ENCODE measurements around the gene SMAD6. TPM values are rescaled to one million over a fixed set of nuclear protein-coding genes. Genes with fewer than 3 reads are reported as not detected.

Gene SMAD6
- total and polyA plus RNA-seq, 2 of the 4 experiments (the other 2 are of a cell fraction), result 4.8 to 8.5 TPM

DNA sequence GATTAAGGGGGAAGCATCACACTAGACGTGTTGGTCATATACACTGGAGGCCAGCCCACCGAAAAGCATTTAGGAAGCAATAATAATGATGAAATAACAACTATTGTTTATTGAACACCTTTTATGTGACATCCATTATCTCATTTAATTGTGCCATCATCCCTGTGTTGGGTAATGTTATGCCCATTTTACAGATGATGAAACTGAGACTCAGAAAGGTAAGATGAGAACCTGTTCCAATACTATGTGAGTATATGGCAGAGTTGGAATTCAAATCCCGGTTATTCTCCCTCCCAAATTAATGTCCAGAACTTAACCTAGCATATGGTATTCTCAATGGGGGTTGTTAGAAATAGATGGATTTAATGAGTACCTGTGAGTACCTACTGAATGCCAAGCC is 99.2 kb downstream of the SMAD6 start:
- H3K4ac ChIP-seq (ENCODE audit: low read depth, low read length), result peak overlapping the region; percentile 100
- peak overlapping the region; percentile 99 for H2BK120ac ChIP-seq (ENCODE audit: low read depth, low read length)
- BruUV-seq (replicated peaks), result no TSS peak
- peak overlapping the region; percentile 29 for H2AK9ac ChIP-seq (replicated peaks; ENCODE audit: low read depth, low read length, poor library complexity)
- no peaks in the 10 kb centered on the region for H3K36me3 ChIP-seq (ENCODE audit: control insufficient read depth, insufficient read depth, low read length)
- peak overlapping the region; percentile 90 for H3K14ac ChIP-seq (replicated peaks; ENCODE audit: low read depth, low read length)
- H3K9me3 ChIP-seq (ENCODE audit: control insufficient read depth, insufficient read depth, low read length), result no peaks in the 10 kb centered on the region
- H3K79me1 ChIP-seq (ENCODE audit: low read depth in 1 of 2, low read length in 2 of 2), result peaks cover 0 to 26% of the 10 kb centered on the region in 2 experiments; a peak in 2 of 4 replicates
- no peaks in the 10 kb centered on the region for H3K27me3 ChIP-seq (ENCODE audit: control insufficient read depth, insufficient read depth, low read length)
- in situ Hi-C loops (cut with MboI; ENCODE audit: low sequenced_read_pairs), result no loop called here
- peak overlapping the region; percentile 96; the same call in 1 of the 2 replicates for H3K56ac ChIP-seq (ENCODE audit: extremely low read depth, insufficient read depth, low read length)
- no peak overlapping the region for H3K4me3 ChIP-seq (ENCODE audit: insufficient read depth, low read depth, low read length)
- intact Hi-C loops (cut with micrococcal nuclease), result loop anchor here (5.0 kb wide), 1 partner anchor 41 kb away; no protein-coding TSS in a partner anchor
- no peak overlapping the region for H3K4me2 ChIP-seq (ENCODE audit: low read depth, low read length)
- H3K9me1 ChIP-seq (ENCODE audit: insufficient read depth, low read length), result peaks cover 44% of the 10 kb centered on the region
- peaks cover 38% of the 10 kb centered on the region for H3K4me1 ChIP-seq (ENCODE audit: control insufficient read depth, insufficient read depth, low read length)
- dilution Hi-C loops (cut with HindIII; ENCODE audit: low sequenced_read_pairs, unreplicated experiment), result no loop called here
- no peak overlapping the region for H3K9ac ChIP-seq (ENCODE audit: low read depth, low read length)
- H4K8ac ChIP-seq (ENCODE audit: low read depth in 2 of 2, low read length in 2 of 2), result peak overlapping the region; percentile 89 to 99; a peak in 3 of 4 replicates
- peak overlapping the region; percentile 99 for H2AK5ac ChIP-seq (ENCODE audit: low read depth, low read length)
- CTCF ChIA-PET, result no interaction called here
- H3K23ac ChIP-seq (ENCODE audit: low read depth, low read length), result peak overlapping the region; percentile 79; the same call in 1 of the 2 replicates
- peak overlapping the region; percentile 100 for H4K91ac ChIP-seq (ENCODE audit: insufficient read depth, low read depth, low read length)
- DNase-seq (no peak), ATAC-seq (ENCODE audit: low read depth) (no peak)
- H3K18ac ChIP-seq (ENCODE audit: low read depth, low read length), result peak overlapping the region; percentile 96
- H3K27ac ChIP-seq (ENCODE audit: insufficient read depth, low read length), result no peak overlapping the region; the same call in 1 of the 2 replicates
- H2AFZ ChIP-seq (replicated peaks; ENCODE audit: low read length, poor library complexity), result peak overlapping the region; percentile 78
- POLR2A ChIA-PET (ENCODE audit: unreplicated experiment), result no interaction called here
- no peaks in the 10 kb centered on the region for H4K20me1 ChIP-seq (ENCODE audit: insufficient read depth, low read length)
- H2BK15ac ChIP-seq (ENCODE audit: low read depth, low read length), result peak overlapping the region; percentile 88; the same call in 2 of the 3 replicates
- WGBS, 2 experiments (ENCODE audit: extremely low coverage in 2 of 2, insufficient read length in 1 of 2), result no CpG with 5 or more reads among the region's 3 CpGs
- peak overlapping the region; percentile 96 for H2BK5ac ChIP-seq (ENCODE audit: low read depth, low read length, poor library complexity, severe bottlenecking)
- H2BK20ac ChIP-seq (ENCODE audit: low read depth, low read length), result peak overlapping the region; percentile 99
- TF ChIP-seq CEBPB (IDR thresholded peaks at IDR 0.05; ENCODE audit: low read depth, low read length) (no peak), RFX5 (IDR thresholded peaks at IDR 0.05; ENCODE audit: low read depth, low read length) (no peak), NFE2L2 (IDR thresholded peaks at IDR 0.05; ENCODE audit: low read depth, low read length) (no peak), RCOR1 (IDR thresholded peaks at IDR 0.05; ENCODE audit: insufficient replicate concordance, low read length) (no peak), POLR2A (IDR thresholded peaks at IDR 0.05; ENCODE audit: low read depth, low read length) (no peak), FOS (IDR thresholded peaks at IDR 0.05; ENCODE audit: low read depth, low read length) (no peak), CHD1 (IDR thresholded peaks at IDR 0.05; ENCODE audit: low read depth, low read length) (no peak), BHLHE40 (IDR thresholded peaks at IDR 0.05; ENCODE audit: low read depth, low read length) (no peak), SMC3 (IDR thresholded peaks at IDR 0.05; ENCODE audit: low read depth, low read length) (no peak), MAZ (IDR thresholded peaks at IDR 0.05; ENCODE audit: borderline replicate concordance, low read depth, low read length) (no peak), MAFK (IDR thresholded peaks at IDR 0.05; ENCODE audit: low read depth, low read length) (no peak), MXI1 (IDR thresholded peaks at IDR 0.05; ENCODE audit: borderline replicate concordance, low read depth, low read length) (no peak), RAD21 (IDR thresholded peaks at IDR 0.05; ENCODE audit: low read length) (no peak)
- TF ChIP-seq, protein P1, sequence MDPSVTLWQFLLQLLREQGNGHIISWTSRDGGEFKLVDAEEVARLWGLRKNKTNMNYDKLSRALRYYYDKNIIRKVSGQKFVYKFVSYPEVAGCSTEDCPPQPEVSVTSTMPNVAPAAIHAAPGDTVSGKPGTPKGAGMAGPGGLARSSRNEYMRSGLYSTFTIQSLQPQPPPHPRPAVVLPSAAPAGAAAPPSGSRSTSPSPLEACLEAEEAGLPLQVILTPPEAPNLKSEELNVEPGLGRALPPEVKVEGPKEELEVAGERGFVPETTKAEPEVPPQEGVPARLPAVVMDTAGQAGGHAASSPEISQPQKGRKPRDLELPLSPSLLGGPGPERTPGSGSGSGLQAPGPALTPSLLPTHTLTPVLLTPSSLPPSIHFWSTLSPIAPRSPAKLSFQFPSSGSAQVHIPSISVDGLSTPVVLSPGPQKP (IDR thresholded peaks at IDR 0.05; ENCODE audit: borderline replicate concordance, low read depth, low read length), result no peak
- TF ChIP-seq, protein P2, sequence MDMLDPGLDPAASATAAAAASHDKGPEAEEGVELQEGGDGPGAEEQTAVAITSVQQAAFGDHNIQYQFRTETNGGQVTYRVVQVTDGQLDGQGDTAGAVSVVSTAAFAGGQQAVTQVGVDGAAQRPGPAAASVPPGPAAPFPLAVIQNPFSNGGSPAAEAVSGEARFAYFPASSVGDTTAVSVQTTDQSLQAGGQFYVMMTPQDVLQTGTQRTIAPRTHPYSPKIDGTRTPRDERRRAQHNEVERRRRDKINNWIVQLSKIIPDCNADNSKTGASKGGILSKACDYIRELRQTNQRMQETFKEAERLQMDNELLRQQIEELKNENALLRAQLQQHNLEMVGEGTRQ (IDR thresholded peaks at IDR 0.05; ENCODE audit: low read depth, low read length), result no peak
- TF ChIP-seq, protein P3, sequence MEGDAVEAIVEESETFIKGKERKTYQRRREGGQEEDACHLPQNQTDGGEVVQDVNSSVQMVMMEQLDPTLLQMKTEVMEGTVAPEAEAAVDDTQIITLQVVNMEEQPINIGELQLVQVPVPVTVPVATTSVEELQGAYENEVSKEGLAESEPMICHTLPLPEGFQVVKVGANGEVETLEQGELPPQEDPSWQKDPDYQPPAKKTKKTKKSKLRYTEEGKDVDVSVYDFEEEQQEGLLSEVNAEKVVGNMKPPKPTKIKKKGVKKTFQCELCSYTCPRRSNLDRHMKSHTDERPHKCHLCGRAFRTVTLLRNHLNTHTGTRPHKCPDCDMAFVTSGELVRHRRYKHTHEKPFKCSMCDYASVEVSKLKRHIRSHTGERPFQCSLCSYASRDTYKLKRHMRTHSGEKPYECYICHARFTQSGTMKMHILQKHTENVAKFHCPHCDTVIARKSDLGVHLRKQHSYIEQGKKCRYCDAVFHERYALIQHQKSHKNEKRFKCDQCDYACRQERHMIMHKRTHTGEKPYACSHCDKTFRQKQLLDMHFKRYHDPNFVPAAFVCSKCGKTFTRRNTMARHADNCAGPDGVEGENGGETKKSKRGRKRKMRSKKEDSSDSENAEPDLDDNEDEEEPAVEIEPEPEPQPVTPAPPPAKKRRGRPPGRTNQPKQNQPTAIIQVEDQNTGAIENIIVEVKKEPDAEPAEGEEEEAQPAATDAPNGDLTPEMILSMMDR (conservative IDR thresholded peaks at IDR 0.05; ENCODE audit: low read depth, low read length), result no peak
- H4K5ac ChIP-seq (ENCODE audit: low read depth, low read length), result peak overlapping the region; percentile 69; the same call in 1 of the 2 replicates

Data from IMR-90 (cell line).